ENCODE data around the gene KRTAP10-12.

The KRTAP10-12 gene

GRCh38 chr21:44732263-44732662 lies 35.3 kb downstream of the KRTAP10-12 start:
- Histone ChIP-seq H3K4me3 (replicated peaks; ENCODE audit: low read depth, low read length) (no peak overlapping the region), H3K36me3 (ENCODE audit: control insufficient read depth, insufficient read depth, low read length) (no peaks in the 10 kb centered on the region), H3K27me3 (replicated peaks; ENCODE audit: control insufficient read depth, insufficient read depth, low read length) (peaks cover 2% of the 10 kb centered on the region; the same call in 1 of the 2 replicates)
- DNase-seq (ENCODE audit: extremely low read depth, insufficient read length): no peak
- TF ChIP-seq CTCF (IDR thresholded peaks at IDR 0.05; ENCODE audit: insufficient read depth, low read length, poor library complexity, severe bottlenecking): no peak

GRCh38 chr21:44732956-44733355 lies 36.0 kb downstream of the KRTAP10-12 start:
- DNase-seq (ENCODE audit: extremely low read depth, insufficient read length): no peak
- Histone ChIP-seq H3K36me3 (ENCODE audit: control insufficient read depth, insufficient read depth, low read length) (no peaks in the 10 kb centered on the region), H3K27me3 (replicated peaks; ENCODE audit: control insufficient read depth, insufficient read depth, low read length) (peaks cover 2% of the 10 kb centered on the region; the same call in 1 of the 2 replicates), H3K4me3 (replicated peaks; ENCODE audit: low read depth, low read length) (no peak overlapping the region)
- no peak for TF ChIP-seq CTCF (IDR thresholded peaks at IDR 0.05; ENCODE audit: insufficient read depth, low read length, poor library complexity, severe bottlenecking)

GRCh38 chr21:44734026-44734745 lies 37.2 kb downstream of the KRTAP10-12 start:
- no peaks in the 10 kb centered on the region for H3K36me3 ChIP-seq (ENCODE audit: control insufficient read depth, insufficient read depth, low read length)
- H3K4me3 ChIP-seq (replicated peaks; ENCODE audit: low read depth, low read length): no peak overlapping the region
- no peak for DNase-seq (ENCODE audit: extremely low read depth, insufficient read length)
- H3K27me3 ChIP-seq (replicated peaks; ENCODE audit: control insufficient read depth, insufficient read depth, low read length): peaks cover 2% of the 10 kb centered on the region; the same call in 1 of the 2 replicates
- no peak for TF ChIP-seq CTCF (IDR thresholded peaks at IDR 0.05; ENCODE audit: insufficient read depth, low read length, poor library complexity, severe bottlenecking)

- Histone ChIP-seq H3K27me3 (replicated peaks; ENCODE audit: control insufficient read depth, insufficient read depth, low read length) (peaks cover 2% of the 10 kb centered on the region; the same call in 1 of the 2 replicates), H3K36me3 (ENCODE audit: control insufficient read depth, insufficient read depth, low read length) (no peaks in the 10 kb centered on the region), H3K4me3 (replicated peaks; ENCODE audit: low read depth, low read length) (no peak overlapping the region)
- TF ChIP-seq CTCF (IDR thresholded peaks at IDR 0.05; ENCODE audit: insufficient read depth, low read length, poor library complexity, severe bottlenecking): no peak
- DNase-seq (ENCODE audit: extremely low read depth, insufficient read length): no peak
Measured at GRCh38 chr21:44734841-44735240, 37.9 kb downstream of the KRTAP10-12 start.

GRCh38 chr21:44735821-44736220 lies 38.8 kb downstream of the KRTAP10-12 start:
- no peak for DNase-seq (ENCODE audit: extremely low read depth, insufficient read length)
- H3K27me3 ChIP-seq (replicated peaks; ENCODE audit: control insufficient read depth, insufficient read depth, low read length): peaks cover 2% of the 10 kb centered on the region; the same call in 1 of the 2 replicates
- H3K4me3 ChIP-seq (replicated peaks; ENCODE audit: low read depth, low read length): no peak overlapping the region
- no peaks in the 10 kb centered on the region for H3K36me3 ChIP-seq (ENCODE audit: control insufficient read depth, insufficient read depth, low read length)
- TF ChIP-seq CTCF (IDR thresholded peaks at IDR 0.05; ENCODE audit: insufficient read depth, low read length, poor library complexity, severe bottlenecking): no peak

Data from GM06990 (cell line).